Measurements from ENCODE around the gene MED12. TPM values are rescaled to one million over a fixed set of nuclear protein-coding genes. Genes with fewer than 3 reads are reported as not detected.

Gene MED12
- 10 to 100 TPM in 11 of 12 donors, not detected in 1; 25.4 to 78.5 (median 39.5) TPM for polyA plus RNA-seq (ENCODE audit: insufficient read length in 12 of 12)
- long read RNA-seq, donor 1, partial matches to known transcripts = 8 of 9 reads
- long read RNA-seq, donor 1, other reads (novel, unspliced or antisense) = 0 of 9 reads
- long read RNA-seq, donor 2, partial matches to known transcripts = 8 of 9 reads
- long read RNA-seq, donor 2, other reads (novel, unspliced or antisense) = 0 of 9 reads
- long read RNA-seq, donor 3 = 0 reads
- long read RNA-seq, donor 4 = 0 reads
- long read RNA-seq, donor 5, partial matches to known transcripts = 0 of 1 reads
- long read RNA-seq, donor 5, other reads (novel, unspliced or antisense) = 0 of 1 reads
- long read RNA-seq, donor 6 = 0 reads
- long read RNA-seq, donor 7 = 0 reads
- long read RNA-seq, donor 8, partial matches to known transcripts = 15 of 15 reads
- long read RNA-seq, donor 8, other reads (novel, unspliced or antisense) = 0 of 15 reads
- long read RNA-seq, donor 9 = 0 reads
- long read RNA-seq, donor 10, partial matches to known transcripts = 0 of 1 reads
- long read RNA-seq, donor 10, other reads (novel, unspliced or antisense) = 0 of 1 reads
- long read RNA-seq, donor 11, partial matches to known transcripts = 5 of 7 reads
- long read RNA-seq, donor 11, other reads (novel, unspliced or antisense) = 0 of 7 reads

DNA sequence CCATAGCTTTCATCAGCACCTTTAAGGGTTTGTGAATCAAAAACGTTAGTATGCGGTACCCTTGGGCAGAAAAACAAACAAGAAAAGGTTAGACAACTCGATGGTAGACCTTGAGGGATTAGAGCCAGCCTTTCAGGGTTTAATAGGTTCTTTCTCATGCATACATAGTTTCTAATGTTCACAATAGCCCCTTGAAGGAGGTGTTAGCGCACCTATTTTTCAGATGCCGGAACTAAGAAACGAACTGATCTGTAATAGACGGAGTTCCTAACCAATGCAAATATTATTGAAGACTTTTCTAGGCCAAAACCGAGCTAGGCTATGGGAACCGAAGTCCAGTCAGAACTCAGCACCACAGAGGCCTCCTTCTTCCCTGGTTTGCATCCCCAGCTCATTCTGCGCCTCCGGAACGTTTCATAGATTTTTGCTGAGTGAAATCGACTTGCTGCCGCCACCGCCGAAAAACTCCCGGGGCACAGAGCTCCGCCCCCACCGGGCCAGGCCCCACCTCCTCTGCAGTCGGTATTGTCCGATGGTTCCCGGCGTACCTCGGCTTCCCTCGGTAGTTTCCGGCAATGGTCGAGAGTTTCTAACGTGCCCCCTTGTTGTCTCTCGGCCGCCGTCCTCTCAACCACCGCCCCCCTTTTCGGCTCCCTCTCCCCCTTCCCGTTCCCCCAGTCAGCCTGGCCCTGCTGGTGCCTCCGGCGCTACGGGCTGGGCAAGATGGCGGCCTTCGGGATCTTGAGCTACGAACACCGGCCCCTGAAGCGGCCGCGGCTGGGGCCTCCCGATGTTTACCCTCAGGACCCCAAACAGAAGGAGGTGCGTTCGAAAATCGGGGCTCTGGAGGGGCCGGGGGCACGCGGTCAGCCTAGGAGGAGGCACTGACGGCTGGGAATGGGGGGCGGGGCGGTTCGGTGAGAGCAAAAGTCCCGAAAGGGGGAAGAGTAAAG is at the start of gene MED12:
Gene MED12, plus strand, starts transcription at position 565 of the 953 bp plus-strand sequence. Its CDS starts 159 bp downstream, at position 724.
- peak; percentile 87 for DNase-seq

GRCh38 chrX:71070531-71070930 is 47.9 kb upstream of the MED12 start:
- no peak for DNase-seq

DNA sequence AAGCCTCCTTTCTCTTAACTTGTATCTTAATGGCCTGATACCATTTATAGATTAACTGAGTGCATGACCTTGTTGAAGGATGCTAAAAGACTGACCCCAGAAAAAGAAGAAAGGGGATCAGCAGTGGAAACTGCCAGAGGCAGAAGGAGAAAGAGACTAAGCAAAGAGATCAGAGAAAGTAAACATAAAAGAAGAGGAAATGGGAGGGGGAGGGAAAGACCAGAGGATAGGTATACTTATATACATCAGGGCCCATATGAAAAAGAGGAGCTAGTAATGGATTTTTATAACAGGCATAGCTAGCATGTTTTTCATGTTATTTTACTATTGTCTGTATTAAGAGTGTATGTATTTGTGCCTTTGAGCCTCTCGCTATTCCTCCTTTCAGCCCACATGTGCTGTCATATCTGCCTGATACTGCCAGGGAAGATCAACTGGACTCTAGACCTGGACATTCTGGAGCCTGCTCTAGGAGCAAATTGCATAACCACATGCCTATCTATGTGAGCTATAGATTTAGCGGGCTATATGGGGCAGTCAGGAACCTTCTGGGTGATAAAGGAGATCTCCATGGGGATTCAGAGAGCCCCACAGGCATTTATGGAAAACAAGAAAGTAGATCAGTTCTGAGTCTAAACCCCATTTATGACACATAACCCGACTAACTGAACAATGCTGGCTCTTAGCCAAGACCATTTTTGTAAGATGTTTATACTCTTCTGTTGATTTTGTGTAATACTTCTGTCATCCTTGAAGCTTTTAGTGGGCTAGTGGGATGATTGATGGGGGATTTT is 36.9 kb upstream of the MED12 start:
- DNase-seq = no peak

- DNase-seq = no peak
Measured at GRCh38 chrX:71082124-71082647, 36.2 kb upstream of the MED12 start.

- DNase-seq = no peak
Measured at GRCh38 chrX:71082822-71083221, 35.6 kb upstream of the MED12 start.

GRCh38 chrX:71085900-71086299 is 32.5 kb upstream of the MED12 start:
- DNase-seq = no peak

- no peak for DNase-seq
Measured at GRCh38 chrX:71091263-71091662, 27.1 kb upstream of the MED12 start.

- no peak for DNase-seq
Measured at GRCh38 chrX:71095033-71095432, 23.4 kb upstream of the MED12 start.

DNA sequence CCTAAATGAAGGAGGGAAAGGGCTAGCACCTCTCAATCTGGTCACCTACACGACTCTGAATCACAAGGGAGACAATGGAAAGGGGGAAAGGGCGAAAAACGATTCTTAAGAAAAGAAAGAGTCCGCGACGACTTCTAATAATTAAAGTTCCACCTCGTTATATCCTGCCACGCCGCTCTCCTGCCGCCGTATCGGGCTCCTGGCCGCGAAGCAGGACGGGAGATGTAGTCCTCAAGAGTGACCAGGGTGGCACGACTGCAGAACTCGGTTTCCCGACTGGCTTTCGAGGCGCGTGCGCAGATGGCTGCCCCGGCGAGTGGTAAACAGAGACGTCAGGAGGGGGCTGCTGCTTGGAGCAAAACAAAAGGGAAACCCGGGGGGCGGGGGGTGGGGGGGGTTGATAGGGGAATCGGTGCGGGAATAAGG is 22.8 kb upstream of the MED12 start, which contains the start of gene FOXO4:
Gene FOXO4, plus strand, starts transcription at position 297 of the 426 bp plus-strand sequence. CDS start 678 bp downstream, outside the sequence.
- peak; percentile 89 for DNase-seq

DNA sequence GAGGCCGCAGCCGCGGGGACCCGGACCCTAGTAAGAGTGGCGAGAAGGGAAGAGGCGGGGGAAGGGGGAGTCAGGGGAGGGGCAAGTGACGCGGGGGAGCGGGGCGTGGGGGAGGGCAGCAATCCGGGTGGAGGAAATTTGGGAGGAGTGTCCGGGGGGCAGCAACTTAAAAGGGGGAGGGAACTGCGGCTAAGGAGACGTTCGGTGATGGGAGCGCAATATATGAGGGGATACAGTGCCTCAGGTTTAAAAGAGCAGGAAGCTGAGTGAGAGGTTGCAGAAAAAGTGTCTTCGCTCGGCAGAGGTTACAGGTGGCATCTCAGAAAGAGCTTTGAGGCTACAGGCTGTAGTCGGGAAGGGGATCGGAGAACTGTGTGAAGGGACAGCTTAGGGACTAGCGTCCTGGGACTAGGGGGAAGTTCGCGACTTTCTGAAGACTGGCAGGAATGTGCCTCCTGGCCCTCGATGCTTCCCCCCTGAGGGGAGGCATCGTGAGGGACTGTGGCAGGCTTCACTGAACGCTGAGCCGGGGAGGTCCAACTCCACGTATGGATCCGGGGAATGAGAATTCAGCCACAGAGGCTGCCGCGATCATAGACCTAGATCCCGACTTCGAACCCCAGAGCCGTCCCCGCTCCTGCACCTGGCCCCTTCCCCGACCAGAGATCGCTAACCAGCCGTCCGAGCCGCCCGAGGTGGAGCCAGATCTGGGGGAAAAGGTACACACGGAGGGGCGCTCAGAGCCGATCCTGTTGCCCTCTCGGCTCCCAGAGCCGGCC is 22.2 kb upstream of the MED12 start:
- DNase-seq = peak; percentile 67

- DNase-seq = no peak
Measured at GRCh38 chrX:71096760-71097032, 21.7 kb upstream of the MED12 start.

- peak; percentile 20 for DNase-seq
Measured at GRCh38 chrX:71098302-71098701, 20.1 kb upstream of the MED12 start.

DNA sequence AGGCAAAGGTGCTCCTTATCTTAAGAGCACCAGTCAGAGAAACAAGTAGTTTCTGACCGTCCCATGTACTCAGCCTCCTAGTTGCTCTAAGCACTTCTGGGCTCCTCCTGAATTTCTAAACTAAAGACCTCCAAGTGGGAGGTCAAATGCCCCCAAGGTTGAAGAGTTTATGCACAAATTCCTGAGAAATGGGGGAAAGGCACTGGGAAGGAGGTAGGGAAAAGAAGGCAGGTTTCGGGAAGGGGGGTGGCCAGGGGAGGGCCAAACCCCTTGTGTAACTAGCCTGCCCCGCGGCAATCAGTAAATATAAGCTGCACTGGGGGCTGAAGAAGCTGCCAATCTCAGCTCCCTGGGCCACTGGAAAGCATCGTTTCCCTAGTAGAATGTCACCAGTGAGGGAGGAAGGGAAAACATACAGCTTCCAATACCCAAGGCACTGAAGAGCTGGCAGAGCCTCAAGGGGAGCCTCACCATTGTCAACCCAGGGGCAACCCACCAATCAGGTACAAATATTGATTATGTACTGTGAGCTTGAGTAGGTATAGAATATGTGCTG is 19.4 kb upstream of the MED12 start:
- no peak for DNase-seq

DNA sequence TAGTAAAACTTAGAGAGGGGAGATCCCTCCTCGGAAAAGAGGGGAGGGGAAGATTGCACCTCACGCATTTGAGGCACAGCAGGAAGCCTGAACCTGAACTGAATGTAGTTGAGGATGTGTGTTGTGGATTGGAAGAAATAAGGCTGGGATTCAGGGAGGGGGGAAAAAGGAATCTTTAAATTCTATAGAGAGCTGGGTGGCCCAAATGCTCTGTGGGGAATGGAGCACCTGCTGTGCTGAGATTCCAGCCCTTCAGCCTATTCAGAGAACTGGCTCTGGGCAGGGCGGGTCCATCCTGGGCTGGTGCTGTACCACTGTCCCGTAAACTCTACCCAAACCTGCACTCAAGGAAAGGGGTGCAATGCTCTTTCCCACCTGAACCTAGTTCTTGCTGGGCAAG is 18.7 kb upstream of the MED12 start:
- no peak for DNase-seq

- DNase-seq = no peak
Measured at GRCh38 chrX:71100581-71101505, 17.6 kb upstream of the MED12 start.

- no peak for DNase-seq
Measured at GRCh38 chrX:71102292-71102691, 16.1 kb upstream of the MED12 start.

DNA sequence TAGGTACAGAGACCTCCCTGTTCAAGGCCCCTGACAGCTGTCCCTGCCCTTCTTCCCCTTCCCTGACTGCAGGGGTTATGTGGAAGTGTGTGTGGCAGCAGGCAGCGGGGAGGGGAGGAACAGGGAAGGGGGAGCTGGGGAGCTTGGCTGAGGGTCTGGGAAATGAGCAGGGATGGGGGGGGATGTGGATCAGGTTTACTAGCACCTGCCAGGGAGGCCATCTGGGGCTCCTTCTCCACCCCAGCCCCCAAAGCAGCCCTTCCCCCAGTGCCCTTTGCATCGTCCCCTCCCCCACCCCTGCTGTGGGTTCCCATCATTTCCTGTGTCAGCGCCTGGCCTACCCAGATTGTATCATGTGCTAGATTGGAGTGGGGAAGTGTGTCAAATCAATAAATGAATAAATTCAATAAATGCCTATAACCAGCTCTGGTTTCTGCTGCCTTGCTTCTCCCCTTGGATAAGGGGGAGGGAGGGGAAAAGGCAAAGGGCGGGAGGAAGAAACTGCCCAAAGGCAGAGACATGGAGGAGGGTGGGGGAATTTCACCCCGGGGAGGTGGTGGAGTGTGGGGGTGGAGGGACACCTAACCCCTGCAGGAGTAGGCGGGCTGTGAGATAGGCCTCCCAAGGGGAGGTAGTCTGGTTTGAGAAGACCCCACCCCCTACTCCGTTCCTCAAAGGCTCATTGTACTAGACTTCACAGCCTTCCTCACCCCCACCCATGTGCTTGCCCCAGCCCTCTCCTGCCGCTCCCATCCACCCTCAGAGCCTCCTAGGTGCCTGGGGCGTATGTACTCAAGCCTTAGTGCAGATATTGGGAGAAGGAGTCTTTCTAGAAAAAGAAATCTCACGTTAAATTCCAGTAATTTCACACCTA is 15.0 kb upstream of the MED12 start:
- DNase-seq = peak; percentile 36

DNA sequence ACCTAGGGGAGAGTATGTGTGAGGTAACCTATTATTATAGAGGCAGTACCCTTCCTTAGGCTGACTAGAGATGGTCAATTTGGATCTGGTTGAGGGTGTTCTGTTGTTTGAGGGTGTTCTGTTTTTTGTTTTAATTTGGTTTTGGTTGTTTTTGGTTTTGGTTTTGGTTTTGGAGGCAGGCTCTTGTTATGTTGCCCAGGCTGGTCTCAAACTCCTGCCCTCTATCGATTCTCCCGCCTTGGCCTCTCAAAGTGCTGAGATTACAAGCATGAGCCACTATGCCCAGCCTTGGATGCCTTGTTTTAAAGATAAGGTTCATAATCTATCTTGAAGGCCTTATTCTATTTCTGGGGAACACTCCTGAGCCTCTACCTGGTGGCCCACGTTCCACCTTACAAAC is 12.8 kb upstream of the MED12 start:
- DNase-seq = no peak
